NCI-H2081 treated with DMSO at 0.1 percent for 48 hours (cell line): ENCODE data around the gene CD248.
A peak's percentile ranks its signal among the peaks of the same experiment; 100 is the strongest.

Experiments used
- DNase-seq: peaks from one replicate; lab custom pipeline; 2025; lab: John Stamatoyannopoulos, UW

The CD248 gene

GRCh38 chr11:66341502-66342126, 24.8 kb upstream of the CD248 start:
- no peak for DNase-seq

DNA sequence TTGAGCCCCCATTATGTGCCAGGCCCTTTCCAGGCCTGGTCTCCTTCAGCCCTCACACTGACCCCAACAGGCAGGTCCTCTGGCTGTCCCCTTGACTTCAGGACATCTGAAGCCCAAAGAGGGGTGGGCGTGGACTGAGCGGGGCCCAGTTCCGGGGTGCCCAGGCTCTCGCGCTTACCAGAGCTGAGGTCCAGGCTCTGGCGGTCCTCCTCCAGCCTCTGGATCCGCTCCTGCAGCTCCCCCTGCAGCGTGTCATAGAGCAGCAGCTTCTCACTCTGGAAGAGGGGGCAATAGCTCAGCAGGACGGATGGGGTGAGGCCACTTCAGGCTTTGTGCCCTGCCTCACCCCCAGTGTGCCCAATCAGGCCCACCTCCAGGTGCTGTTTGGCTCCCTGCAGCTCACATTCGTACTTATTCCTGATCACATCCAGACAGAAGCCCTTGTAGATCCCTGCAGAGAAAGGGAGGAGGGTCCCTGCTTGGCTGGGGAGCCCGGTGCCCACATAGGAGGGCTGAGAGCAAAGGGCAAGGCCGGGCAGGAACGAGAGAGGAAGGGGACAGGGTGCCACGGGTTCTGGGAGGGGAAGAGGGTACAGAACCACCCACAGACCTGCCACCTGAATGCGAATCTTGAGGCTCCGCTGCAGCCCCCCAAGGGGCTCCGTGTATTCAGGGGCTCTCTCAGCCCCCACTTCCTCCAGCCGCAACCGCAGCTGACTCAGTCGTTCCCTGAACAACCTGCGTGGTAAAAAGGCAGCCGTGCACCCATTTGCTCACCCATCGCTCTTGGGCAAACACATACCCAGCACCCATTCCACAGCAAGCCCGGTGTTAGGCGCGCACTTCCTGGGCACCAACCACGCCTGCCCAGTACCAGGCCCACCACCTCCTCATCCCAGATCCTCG, 24.0 kb upstream of the CD248 start:
- DNase-seq = no peak

DNA sequence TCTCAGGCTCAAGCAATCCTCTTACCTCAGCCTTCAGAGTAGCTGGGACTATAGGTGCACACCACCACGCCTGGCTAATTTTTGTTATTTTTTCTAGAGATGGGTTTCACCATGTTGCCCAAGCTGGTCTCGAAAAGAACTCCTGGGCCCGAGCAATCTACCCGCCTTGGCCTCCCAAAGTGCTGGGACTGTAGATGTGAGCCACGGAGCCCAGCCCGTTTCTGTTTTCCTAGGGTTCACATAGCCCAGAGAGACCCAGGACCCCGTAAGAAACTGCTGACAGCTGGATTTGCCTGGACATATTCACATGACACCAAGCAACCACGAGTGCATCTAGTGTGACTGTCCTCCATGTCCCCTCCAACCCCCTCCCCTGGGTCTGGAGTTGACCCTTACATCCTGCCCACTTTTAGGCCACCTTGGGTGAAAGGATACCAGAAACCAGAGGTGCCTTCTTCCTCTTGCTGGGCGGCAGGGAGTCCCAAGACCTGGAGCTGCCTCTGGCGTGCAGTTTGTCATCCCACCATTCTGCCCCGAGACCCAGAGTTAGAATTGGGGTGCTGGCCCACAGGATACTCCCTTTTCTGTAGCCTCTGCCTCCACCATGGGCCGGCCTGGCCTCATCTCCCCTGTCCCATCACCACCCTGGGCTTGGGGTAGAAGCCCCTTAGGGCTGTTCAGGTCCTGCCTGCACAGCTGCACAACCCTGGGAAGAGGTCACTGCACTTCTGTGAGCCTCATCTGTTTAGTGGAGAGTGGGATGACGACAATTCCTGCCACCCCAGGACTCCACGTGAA, 23.0 kb upstream of the CD248 start:
- no peak for DNase-seq

GRCh38 chr11:66339162-66339675, 22.4 kb upstream of the CD248 start:
- no peak for DNase-seq

DNA sequence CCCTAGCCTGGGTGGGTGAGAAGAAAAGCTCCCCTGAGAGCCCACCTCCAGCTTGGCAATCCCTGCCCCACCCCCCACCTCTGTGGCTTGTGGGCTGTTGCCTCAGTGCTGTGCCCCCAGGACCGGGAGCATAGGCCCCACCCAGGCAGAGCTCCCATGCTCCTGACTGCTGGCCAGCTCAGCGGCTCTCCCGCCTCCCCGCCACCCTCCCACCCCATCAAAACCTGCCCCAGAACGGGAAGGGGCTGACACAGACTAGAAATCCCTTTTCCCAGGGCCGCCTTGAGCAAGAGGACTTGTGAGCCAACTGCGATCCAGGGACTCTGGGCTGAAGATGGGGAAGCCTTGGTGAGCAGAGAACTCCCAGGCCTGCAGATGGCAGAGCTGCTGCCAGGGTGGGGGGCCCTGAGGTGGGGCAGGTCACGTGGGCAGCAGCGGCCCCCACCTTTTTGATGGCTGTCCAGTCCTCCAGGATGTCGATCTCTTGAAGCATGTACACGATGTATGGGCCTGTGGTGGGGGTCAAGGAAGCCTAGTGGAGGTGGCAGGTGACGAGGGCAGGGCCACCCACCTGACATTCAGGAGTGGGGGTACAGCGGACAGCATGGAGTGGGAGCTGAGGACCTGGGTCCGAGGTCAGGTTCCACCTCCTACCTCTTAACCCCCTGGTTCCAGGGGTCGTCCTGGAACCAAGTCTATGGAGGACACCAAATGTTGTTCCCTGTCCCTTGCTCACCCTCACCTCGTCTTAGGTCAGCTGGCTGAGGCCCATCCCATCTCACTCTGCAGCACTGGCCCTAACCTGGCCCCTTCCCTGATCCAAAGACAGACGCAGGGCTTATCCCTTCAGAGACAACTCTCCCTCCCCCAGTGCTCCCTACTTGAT, 21.7 kb upstream of the CD248 start:
- DNase-seq = no peak

DNA sequence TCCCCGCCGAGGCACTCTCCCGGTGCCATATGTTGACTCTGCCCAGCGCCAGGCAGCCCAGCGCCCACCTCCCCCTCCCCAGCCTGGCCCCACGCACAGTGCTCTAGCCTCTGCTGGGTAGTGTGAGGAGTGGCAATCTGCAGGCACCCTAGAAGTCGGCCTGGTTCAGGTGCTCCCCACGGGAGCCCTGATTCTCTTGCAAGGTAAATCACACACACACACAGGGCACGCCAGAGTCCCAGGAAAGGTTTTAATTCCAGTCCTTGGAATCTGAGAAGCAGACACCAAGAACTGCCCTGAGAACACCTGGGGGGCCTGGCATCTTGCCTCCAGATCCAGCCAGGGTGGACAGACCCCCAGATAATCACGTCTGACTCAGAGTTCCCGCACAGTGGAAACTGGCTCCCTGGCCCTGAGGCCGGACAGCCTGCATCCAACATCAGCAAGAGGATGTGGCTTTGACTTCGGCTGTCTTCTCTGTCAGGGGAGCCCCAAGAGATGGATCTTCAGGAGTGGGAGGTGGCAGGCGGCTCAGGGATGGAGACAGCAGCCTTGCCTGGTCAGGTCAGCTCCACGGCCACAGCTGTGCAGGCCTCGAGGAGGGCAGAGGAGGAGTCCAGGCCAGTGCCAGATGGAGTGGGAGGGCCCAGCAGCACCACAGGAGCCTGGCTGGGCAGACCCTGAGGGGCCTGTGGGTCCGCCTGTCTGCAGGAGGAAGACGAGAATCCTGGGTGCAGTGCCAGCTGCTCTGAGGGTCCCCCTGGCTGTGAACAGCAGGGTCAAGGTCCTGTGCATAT, 20.5 kb upstream of the CD248 start:
- no peak for DNase-seq

DNA sequence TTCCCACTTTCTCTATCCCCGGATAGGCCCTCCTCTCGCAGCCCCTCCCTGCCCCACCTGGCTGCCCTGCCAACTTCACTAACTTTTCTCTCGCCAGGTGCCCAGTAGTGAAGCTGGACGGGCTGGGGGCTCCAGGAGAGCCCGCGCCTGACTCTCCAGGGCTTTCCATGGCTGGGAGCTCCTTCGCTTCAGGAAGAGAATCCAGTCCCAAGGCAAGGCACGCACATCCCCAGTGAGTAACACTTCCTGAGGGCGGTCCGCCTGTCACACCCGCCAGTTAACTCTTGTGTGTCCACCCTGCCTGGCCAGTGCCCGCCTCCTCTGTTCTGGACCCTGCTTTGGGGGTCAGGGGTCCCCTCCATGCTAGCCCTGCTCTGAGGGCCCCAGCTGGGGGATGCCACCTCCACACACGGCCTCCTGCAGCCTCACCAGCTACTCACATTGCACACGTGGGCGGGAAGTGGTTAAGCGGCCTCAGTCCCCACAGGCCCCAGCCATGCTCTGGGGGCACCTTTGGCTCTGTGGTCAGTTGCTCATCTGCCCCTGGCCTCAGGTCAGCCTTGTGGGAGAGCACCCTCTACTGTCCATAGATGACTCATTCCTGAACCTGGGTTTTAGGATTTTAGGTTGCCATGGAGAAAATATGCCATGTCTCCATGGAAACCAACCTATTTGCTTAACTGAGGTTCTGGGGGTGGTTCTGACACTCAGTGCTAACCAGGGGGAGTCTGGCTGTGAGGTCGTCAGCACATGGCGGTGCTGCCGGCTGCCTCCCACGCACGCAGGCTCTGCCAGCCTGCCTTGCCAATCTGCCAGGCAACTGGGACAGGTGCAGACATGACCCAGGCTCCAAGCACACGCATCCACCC, 19.6 kb upstream of the CD248 start, which contains the start of gene RIN1:
Gene RIN1, minus strand, starts transcription at position 201 of the 869 bp plus-strand sequence. Its CDS starts 32 bp downstream, at position 169.
- DNase-seq = peak; percentile 47

GRCh38 chr11:66335531-66336233, 18.8 kb upstream of the CD248 start:
- DNase-seq = no peak

DNA sequence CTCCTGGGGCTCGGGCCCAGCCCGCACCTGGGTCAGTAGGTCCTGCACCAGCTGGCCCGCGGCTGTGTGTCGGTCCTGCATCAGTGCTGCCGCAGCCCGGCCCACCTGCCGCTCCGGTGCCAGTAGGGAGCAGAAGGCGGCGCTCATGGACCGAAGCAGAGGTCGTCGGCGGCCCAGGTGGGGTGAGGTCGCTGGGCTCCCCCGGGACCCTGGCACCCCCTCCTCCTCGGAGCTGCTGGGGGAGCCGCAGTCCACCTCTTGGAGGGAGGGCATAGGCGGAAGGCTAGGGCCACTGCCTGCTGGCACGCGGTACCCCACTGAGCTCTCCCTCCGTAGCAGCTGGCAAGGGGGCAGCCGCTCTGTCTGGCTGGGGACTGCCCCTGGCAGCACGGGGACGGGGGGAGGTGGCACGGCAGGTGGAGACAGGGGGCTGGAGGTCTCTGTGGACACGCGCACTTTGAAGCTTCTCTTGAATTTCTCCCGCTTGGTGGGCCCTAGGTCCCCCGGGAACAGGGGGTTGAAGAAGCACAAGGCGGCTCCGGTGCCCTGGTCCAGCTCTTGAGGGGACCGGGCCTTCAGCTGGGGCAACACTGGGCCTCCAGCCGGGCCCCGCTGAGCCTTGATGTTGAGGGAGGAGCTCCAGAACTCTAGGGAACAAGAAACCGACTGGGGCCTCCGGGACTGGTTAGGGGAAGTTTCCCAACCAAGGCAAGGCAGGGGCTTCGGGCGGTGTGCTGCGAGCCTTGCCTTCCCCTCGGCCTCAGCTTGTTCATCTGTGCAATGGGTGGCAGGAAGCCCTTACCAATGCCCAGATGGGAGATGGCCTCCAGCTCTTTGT, 18.0 kb upstream of the CD248 start:
- no peak for DNase-seq

- DNase-seq = no peak
These were observed 17.2 kb upstream of the CD248 start for GRCh38 chr11:66333896-66334604.

- DNase-seq = no peak
These were observed 16.5 kb upstream of the CD248 start for GRCh38 chr11:66333220-66333877.

DNA sequence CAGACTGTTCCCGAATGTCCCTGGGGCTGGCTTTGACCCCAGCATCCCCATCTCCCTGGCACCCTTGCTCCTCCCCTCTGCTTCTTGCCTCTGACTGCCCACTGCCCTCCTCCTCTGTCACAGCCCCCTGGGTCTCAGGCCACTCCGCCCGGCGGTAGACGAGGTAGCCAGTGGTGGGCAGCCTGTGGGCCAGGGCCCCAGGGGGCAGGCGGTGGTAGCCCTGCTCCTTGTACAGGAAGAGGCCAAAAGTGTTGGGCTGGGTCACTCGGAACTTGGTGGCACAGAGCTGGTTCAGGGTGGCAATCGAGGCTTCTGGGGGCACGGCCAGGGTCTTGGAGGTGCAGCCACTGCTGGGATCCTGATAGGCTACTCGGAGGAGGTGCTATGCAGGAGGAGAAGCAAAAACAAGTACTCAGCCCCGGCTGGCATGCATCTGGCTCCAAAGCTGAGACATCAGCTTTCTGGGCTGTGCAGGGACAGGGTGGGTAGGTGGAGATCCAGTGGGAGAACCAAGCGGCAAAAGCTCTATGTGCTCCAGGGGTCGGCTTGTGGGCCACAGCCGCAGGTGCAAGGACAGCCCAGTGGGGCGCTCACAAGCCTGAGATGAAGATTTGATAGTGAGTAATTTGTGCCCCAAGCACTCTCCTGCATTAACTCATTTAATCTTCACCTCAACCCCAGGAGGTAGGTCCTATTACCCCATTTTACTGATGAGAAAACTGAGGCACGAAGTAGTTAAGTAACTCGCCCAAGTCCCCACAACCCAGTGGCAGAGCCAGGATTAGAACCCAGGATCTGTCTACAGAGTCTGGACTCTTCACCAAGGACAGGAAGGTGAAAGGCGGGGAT, 15.8 kb upstream of the CD248 start:
- DNase-seq = no peak

GRCh38 chr11:66331542-66332370, 14.9 kb upstream of the CD248 start:
- DNase-seq = no peak

DNA sequence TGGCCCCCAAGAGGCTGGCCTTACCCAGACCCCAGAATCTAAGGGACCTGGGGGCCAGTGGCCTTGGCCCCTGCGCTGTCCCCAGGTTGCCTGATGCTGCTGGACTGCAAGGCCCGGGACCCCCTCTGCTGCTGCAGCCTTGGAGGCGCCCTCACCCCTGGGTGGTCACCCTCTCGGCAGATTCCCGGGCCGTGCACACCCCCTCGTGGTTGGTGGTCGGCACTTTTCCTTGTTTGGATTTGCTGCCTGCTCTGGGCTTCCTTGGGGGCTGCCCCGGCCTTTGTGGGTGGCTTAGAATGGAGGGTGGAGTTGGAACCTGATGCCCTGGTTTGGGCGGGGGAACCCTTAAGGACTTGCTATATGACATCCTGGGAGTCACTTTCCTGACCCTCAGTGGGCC, 14.1 kb upstream of the CD248 start:
- no peak for DNase-seq

GRCh38 chr11:66329165-66329673, 12.4 kb upstream of the CD248 start:
- no peak for DNase-seq
